HG03280 (cell line): ENCODE data around the gene GMPPA.

Experiments
- ATAC-seq: cut with Tn5 transposase; IDR thresholded peaks from one replicate; pipeline ENCODE4 v1.9.1; 2021; ENCODE audit warnings: mild to moderate bottlenecking, moderate library complexity; ENCODE audit not compliant: unreplicated experiment

The GMPPA gene

DNA sequence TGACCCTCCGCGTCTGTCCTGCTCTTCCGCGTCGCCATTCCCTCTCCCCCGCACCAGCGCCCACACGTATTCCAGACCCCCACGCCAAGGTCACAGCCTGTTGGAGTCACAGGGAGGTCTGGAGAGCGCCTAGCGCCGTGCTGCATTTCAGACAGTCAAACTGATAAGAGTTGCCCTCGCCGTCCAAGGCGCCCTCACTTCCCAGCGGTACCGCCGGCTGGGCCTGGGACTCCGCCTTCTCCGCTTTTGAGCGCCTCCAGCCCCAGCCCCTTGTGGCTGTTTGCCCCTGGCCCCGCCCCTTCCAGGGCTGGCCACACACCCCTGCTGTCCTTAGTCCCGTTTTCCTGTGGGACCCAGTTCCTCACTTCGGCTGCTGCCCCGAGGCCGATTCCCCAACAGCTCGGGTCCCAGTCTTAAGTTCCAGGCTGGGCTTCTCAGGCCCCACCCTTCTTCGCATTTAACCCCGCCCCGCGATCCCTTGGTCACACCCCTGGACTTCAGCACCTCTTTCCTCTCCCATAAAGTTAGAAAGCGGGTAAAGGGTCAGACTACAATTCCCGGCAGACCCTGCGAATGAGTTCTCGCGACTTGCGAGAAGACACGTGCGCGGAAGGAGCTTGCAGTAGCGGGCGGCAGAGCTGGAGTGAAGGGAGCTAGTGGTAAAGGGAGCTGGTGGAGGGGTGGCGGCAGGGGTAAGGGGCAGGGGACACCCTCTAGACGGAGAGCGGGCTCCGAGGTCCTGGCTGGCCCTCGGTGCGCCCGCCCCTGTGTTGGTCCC, at the start of gene GMPPA:
Gene GMPPA (plus strand): TSS at position 612 of the 778 bp plus-strand sequence. CDS start 1,085 bp downstream, outside the sequence.
- peak; percentile 95 for ATAC-seq

GRCh38 chr2:219449609-219450008, 49.1 kb upstream of the GMPPA start:
- ATAC-seq, result no peak

DNA sequence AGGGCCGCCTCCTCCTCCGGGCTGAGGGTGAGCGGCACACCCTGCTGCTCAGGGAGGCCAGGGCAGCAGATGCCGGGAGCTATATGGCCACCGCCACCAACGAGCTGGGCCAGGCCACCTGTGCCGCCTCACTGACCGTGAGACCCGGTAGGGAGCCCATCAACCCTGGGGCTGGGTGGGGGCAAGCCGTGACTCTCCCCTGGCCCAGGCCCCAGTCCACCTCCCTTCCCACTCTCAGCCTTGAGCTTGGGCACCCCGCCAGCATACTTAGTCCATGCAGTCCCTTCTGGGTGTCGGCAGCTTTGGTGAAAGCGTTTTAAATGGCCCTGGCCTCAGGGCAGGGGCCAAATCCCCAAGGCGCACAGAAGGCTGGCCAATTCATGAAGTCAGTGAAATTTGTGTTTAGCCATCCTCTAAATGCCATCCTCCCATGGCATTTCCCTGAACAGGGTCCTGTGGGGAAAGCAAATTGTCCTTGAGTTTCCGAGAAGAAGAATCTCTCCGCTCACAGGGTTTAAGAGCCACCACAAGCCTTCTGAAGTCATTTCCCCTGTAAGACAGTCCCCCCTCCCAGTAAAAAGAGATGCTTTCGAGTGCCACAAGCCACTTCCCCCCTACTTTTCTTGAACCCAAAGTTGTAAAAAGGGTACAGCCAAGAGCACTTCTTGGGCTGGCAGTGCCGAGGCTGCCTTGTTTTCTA, 46.9 kb upstream of the GMPPA start:
- no peak for ATAC-seq

- ATAC-seq, result no peak
Observed at GRCh38 chr2:219452361-219453317, 46.1 kb upstream of the GMPPA start.

DNA sequence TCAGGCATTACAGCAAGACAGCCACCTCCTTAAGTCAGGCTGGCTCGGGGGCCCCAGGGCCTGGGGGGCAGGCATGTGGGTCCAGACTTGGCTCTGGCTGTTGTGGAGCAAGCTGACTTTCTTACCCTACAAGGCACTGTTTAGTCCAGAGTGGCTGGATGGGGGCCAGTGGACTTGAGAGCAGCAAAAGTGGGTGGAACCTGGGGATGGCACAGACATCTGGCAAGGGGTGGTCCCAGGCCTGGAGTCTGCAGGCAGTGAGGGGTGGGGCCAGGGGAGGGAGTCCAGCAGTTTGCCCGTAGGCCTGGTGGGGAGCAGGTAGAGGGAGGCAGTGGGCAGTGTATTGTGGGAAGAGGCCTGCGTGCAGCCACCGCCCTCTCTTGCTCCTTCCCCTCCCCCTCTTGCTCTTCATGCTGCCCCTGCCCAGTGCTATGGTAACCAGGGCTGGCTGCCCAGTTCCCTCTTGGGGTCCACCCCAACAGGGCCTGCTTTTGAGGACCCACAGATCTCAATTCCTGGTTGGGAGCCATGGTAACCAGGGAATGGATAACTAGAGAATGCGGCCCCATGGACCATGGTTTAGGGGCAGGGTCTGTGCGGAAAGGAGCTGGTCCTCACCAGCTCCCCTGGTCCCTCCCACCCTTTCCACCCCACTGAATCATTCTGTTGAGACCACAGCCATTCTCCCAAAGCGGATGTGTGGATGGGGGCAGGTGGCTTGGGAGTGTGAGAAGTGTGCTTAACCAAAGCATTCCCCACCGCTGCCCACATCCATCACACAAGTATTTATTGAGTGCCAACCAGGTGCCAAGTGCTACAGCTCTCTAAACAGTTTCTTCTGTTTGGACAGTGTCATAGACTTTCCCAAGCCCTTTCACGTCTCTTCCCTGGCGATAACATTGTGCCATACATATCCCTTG, 44.8 kb upstream of the GMPPA start:
- no peak for ATAC-seq

- ATAC-seq, result no peak
Observed at GRCh38 chr2:219455581-219455980, 43.1 kb upstream of the GMPPA start.

DNA sequence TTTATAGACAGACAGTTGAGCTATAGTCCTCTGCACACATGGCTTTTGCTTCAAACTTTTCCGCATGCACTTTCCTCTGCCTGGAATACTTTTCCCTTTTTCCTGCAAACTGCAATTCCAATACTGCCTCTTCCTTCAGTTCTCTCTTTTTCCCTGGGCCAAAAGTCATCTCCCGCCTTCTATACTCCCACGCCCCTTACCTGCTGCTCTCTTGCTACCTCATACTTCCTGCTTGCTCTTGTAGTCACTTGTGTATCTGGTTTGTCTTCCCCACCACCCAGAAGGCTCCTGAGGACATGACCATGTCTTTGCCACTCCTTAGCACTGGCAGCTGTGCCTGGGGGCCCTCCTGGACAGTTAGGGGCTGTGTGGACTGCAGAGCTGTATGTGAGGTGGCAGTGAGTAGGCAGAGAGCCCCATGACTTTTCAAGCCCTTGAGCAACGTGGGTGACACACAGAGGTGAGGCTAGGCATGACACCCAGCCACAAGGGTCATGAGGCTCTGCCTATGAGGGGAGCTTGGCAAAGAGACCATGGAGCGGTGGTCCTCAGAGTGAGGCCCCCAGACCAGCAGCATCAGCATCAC, 40.8 kb upstream of the GMPPA start:
- ATAC-seq, result no peak

- ATAC-seq, result no peak
Observed at GRCh38 chr2:219458996-219459395, 39.7 kb upstream of the GMPPA start.

DNA sequence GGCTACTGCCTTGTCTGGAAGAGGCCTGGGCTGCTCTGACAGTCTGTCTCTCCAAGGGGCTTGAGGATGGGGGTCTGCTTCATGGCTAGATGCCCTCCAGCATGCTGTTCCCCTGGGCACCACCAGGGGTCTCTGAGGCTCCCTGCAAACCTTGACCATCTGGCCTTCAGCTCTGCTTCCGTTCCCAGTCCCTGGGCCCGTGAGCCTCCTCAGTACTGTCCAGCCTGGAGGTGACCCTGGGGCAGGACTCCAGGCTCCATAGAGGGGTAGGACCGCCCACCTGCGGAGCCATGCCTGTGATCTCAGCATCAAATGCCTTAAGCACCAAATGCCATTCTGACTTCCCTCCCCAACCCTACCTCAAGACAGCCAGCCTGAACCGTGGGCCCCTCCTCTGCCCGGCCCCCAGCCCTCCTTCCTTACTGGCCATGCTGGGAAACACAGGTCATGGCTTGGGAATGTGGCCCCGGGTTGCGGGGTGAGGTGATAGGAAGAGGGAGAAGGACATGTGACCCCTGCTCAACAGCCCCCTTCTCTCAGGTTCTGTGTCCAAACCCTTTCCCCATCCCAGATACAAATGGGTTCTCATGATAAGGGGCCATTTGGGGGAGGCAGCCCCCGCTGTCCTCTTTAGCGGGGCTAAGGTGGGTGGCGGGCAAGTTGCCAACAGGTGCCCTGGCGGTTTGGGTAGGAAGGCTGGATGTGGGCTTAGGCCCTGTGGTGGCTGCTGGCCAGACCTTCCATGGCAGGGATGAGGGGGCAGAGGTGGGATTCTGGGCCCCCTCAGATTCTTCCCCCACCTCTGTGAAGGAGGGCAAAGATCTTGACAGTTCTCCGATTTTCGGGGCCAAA, 39.0 kb upstream of the GMPPA start:
- peak; percentile 55 for ATAC-seq

DNA sequence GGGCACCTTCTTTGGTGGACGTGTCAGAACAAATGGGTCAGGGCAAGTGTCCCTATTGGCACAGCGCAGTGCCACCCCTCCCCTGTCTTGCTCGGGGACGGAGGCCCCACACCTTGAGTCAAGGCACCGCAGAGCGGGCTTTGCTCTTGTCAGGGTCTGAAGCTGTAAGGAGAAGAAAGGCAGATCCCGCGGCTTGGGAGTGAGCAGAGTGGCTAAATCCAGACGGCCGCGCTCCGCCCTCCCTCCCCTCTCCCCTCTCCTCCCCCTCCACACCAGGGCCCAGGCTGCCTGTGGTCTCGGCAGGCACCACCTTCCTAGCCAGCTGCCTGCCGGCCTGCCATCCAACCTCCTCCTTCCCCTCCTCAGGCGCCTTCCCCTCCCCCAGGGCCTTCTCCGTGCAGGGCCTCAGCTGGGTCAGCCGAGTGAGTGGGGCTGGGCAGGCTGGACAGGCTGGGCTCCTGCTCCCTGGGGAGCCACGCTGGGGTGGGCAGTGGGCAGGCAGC, 38.2 kb upstream of the GMPPA start:
- no peak for ATAC-seq

GRCh38 chr2:219461047-219461514, 37.6 kb upstream of the GMPPA start:
- no peak for ATAC-seq

- ATAC-seq, result no peak
Observed at GRCh38 chr2:219461669-219462068, 37.0 kb upstream of the GMPPA start.

- no peak for ATAC-seq
Observed at GRCh38 chr2:219462349-219462748, 36.3 kb upstream of the GMPPA start.

GRCh38 chr2:219464286-219465032, 34.2 kb upstream of the GMPPA start:
- no peak for ATAC-seq

DNA sequence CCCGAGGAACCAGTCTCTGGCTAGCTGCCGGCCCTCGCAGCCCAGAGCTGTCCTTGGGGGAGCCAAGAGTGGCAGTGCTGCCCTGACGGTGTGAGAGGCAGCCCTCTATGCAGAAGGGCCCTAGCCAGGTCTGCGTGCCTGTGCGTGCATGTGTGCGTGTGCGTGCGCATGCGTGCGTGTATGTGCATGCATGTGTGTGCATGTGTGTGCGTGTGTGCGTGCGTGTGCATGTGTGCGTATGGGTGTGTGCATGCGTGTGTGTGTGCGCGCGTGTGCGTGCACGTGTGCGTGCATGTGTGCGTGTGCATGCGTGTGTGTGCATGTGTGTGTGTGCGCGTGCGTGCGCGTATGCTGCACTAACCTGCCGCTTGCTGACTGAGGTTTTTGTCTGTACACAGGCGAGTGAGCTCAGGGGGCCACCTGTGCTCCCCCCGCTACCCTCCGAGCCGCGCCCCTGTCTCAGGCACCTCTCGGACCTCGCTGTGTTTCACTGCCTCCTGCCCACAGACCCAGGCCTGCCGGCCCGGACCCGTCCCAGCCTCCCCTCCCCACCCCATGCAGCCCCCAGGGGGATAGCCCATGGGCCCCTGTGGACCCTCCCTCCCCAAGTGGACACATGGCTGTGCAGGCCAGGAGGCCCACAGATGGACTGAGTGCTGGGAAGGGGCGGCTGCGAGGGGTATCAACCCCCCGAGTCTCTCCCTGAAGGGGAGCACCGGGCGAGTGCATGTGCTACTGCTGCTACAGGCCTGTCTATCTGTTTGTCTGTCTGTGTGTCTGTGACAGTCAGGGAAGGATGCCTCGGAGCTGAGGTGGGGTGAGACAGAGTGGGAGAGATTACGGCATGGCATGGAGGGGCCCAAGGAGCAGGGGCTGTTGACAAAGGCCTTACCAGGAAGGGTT, 32.8 kb upstream of the GMPPA start:
- no peak for ATAC-seq

- ATAC-seq, result no peak
Observed at GRCh38 chr2:219466816-219467735, 31.6 kb upstream of the GMPPA start.
